NCI-H2227 (cell line): ENCODE results near the gene PLCB1.

ENCODE experiments used
- DNase-seq: peaks from one replicate; lab custom pipeline; 2025; ENCODE audit not compliant: unreplicated experiment; lab: John Stamatoyannopoulos, UW

The PLCB1 gene

DNA sequence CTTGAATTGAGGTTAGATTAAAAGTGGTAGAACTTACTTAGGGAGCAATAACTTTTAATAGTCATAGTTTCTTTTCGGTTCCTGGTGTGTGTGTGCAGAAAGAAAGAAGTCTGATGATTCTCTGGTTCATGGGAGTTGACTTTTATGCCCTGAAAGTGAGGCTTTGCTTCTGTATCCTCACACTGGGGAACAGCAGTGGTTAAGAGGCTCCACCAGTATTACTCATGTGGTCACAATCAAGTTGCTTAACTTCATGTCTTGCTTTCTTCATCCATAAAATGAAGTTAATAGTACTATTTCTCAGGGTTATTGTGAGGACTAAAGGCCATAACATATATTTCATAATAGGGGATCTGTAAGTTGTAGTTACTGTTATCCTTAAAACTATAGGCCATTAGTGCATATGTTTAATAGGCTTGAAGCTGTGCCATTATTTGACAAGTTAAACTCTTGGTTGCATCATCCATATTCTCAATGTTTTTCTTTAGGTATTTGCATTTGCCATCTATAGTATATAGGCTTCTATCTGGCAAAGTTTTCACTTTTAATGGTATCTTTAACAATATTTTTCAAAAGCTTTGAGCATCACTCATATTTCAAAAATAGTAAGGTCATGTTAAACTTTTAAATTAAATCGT lies 262.4 kb downstream of the PLCB1 start:
- no peak for DNase-seq

DNA sequence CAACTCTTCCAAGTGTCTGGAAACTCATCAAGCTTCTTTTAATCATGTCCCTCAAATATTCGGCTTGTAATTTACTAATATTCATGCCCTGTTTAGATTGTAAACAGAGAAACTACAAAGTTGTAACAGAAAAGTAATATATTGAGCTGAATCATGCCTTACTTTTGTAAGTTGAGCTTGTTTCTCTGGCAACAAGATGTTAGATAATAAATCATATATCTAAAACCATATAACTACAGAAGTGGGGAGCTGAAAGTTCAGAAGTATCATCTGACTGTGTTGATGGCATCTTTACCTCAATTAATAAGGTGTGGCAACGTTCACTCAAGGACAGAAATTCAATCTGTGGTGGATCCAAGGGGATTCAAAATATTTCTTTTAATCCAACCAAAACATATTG lies 263.9 kb downstream of the PLCB1 start:
- DNase-seq = no peak

DNA sequence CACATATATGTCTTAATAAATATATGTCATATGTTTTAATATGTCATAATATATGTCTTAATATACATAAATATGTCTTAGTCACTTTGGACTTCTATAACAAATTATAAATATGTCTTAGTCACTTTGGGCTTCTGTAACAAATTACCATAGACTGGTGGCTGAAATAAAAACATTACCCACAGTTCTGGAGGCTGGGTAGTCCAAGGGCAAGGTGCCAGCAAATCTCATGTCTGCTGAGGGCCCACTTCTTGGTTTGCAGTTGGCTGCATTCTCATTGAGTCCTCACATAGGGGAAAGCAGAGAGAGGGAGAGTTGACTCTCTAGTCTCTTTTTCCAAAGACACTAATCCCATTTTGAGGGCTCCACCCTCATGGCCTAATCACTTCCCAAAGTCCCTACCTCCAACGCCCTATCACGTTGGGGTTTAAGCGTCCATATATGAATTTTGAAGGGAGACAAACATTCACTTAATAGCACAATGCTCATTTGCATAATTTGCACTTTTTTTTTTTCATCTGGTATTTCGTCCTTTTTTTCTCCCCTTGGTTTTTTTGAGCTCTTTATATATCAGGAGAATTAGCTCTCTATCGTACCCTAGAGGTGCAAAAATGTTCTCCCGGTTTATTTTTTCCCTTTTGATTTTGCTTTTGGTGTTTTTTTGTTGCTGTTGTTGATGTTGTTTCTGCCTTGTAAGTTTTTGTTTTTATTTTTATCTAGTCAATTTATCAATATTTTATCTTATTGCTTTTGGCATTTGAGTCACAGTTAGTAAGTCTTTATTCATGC lies 266.4 kb downstream of the PLCB1 start:
- DNase-seq = no peak

DNA sequence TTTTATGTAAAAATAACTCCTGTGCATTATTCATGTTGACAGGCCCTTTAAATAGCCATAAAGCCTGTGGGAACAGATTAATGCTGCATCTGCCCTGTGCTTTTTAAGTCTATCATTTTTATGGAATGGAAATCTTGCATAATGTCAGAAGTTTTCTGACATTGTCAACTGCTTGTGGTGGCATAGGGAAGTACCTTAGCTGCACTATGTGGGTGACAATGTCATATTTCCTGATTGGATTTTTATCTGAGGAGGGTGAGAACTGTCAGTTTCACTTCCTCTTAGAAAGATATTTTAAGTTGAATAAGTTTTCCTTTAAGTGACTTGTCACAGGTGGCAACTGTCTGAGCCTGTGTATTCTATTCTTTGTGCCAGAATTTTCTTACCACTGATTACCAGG lies 267.9 kb downstream of the PLCB1 start:
- DNase-seq = no peak

DNA sequence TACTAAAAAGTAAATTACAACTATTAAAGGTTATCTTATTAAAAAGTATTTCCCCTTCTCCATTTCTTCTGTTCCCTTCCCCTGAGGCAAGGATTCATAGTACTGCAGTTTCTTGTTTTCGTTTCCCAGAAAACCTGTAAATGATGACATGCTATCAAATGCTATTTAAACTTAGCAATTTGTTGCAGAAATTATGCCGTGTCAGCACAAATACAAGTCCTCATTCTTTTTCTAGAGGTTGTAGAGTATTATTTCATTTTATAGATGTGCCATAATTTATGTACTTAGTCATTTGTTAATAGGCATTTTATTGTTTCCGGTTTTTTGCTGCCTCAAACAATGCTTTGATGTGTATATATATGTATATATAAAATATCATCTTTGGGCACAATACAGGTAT lies 268.4 kb downstream of the PLCB1 start:
- DNase-seq = no peak

DNA sequence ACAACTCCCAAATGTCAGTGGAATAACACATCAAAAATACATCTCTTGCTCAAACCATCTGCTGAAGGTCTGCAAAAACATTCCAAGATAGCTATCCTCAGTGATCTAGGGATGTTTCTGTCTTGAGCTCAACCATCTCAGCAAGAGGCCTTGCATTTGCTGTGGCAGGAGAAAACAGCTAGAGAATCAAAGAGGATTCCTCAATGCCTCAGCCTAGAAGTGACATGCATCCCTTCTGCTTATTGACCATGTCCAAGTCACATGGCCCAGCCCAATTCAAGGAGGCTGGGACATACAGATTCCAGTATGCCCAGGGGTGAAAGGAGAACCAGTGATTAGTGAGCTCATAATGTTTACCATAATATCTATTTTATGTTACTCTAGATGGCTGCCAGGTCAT lies 269.5 kb downstream of the PLCB1 start:
- DNase-seq = no peak

DNA sequence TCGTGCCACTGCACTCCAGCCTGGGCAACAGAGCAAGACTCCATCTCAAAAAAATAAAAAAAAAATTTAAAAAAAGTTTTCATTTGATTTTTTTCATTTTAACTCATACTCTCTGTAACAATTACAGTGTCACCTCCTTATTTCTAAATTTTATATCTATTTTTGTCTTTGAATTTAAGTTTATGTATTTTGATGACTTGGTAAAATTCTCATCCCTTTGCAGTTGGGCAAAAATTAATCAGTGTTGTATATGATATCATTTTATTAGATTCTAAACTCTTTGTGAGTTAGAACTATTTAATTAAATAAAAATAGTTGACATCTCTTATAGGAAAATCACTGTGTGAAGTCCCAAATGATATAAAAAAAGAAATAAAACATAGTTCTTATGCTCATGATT lies 270.7 kb downstream of the PLCB1 start:
- DNase-seq = no peak

DNA sequence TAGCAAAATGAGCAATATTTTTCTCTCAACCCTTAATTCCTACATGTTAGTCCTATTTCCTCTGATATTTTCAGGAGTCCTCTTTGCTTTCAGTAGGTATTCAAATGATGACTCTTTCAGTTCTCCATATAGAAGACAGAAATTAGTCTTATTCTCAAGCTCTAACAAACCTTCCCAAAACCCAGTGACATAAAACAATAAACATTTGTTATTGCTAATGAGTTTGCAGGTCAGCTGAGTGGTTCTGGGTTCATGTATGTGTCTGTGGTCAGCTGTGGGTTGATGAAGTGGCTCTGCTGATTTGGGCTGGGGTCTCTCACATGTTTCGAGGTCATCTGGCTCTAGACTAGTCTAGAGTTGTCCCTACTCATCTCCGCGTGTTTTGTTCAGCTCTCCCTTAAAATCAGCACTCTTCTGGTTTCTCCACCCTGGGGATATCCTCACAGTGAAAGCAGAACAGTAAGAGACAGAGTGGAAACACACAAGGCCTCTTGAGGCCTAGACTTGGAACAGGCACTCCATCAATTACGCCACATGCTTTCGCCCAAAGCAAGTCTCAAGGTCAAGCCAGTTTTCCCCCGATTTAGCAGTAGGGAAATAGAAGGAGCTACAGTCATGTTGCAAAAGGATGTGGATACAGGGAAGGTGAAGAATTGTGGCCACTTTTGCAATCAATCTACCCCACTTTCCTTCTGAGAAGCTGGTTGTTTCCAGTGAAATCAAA lies 273.0 kb downstream of the PLCB1 start:
- no peak for DNase-seq

DNA sequence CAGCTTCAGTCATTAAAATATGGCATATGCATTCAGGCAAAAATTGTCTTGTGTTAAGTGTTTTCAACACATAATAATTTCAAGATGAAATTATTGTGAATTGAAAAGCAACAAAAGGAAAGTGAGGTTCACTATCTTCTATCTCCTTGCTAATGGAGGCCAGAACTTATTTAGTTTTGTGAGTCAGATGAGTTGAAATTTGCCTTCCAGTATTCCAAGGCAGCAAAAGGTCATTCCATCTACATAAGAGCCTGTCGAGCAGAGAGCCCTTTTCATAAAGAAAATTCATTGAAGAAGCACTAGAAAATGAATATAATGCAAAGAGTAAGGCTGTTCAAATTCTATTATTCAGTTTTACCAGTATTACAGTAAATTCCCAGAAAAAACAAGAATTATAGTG lies 274.3 kb downstream of the PLCB1 start:
- no peak for DNase-seq

DNA sequence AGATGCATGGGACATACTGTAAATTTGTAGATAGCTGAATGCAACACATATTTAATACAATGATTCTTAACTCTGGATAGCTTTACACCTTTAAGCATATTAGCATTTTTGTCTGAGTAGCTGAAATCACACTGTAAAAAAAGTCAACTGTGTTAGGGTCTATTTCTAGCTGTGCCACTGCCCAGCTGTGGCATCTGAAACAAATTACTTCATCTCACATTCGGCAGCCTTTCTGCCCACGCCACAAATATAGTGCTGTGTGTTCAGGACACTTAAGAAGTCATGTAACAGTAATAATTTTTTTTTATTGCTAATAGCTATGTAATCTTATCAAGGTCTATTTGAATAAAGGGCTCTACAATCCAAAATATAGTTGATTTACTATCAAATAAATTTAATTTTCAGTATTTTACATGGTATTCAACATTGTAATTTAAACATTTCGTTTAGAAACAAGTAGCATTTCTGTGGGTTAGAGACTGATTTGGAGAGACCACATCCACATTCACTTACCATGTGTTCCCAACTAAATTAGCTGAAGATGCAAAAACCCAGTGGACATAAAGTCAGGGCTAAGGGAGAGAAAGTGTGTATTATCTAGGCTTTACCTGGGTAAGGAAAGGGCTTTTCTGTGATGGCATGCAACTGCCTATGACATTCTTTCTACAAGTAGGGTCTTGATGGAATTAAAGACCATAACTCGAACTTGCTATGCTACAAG lies 276.7 kb downstream of the PLCB1 start:
- no peak for DNase-seq

DNA sequence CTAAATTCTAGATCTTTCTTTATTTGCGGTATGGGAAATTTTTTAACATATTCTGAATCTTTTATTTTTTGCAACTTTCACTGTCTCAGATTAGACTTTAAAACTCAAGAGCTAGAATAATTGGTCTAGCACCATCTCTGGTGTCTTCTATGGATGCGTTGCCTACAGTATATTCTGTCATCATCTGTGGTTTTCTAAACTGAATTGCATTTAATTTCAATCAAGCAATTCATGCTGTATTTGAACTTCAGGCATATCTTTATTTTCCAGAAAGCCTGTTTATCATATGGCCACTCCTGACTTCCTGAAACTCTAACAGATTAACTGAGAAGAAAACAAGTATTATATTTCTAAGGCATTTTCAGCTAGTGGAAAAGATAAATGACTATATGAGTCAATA lies 281.6 kb downstream of the PLCB1 start:
- DNase-seq = no peak

DNA sequence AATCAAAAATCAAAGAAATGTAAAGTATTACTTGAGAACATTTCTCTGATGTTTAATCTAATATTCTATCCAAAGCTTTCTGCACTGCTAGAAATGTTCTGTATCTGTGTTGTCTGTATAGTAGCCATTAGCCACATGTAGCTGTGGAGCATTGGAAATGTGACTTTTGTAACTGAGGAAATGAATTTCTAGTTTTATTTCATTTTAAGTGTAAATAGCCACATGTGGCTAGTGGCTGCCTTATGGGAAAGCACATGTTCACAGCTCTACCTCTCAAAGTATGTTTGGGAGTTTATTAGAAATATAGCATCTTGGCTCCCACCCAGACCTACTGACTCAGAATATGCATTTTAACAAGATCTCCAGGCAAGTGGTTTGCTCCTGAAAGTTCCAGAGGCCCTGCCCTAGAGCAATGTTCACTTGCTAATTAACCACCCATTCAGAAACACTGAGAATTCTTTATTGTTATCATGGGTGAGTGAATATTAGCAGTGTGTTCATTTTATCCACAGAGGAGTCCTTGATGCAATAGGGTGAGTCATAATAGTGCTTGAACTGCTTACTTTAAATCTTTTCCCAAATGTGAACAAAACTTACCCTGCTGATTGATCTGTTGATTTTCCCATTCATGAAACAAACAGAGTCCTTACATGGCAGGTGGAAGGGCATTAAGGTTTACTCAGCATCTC lies 282.7 kb downstream of the PLCB1 start:
- DNase-seq = no peak

DNA sequence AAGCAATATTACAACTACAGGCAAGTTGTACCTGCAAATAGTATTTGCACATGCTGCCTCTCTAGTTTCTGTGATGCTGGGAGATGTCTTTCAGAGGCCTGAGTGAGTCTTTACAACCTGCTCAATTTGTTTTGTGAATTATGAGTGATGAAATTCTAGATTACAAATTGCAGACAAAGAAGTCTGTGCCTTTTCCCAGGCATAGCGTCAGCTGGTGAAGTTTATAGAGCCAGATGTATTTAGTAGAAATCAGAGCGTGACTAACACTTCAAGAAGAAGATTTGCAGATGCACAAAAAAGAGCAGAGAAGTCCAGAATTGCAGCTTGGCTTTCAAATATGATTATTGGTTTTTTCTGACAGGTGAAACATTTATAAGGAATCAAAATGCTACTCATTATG lies 289.9 kb downstream of the PLCB1 start:
- DNase-seq = no peak

DNA sequence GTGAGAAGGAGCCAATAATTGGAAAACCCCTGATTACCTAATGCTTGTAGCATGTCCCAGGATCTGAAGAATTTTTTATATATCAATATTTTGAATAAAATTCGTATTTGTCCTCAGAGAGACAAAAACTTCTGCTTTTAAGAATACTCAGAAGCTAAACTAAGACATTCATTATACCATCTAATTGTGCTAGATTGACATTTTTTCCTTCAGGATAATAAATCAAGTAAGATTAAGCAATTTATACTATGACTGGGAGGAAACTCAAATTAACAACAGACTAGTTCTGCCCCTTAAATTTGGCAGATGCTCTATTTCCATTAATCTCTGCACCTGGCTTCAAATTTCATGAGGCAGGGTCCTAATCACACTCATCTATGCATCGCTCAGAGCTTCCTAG lies 291.4 kb downstream of the PLCB1 start:
- DNase-seq = no peak

DNA sequence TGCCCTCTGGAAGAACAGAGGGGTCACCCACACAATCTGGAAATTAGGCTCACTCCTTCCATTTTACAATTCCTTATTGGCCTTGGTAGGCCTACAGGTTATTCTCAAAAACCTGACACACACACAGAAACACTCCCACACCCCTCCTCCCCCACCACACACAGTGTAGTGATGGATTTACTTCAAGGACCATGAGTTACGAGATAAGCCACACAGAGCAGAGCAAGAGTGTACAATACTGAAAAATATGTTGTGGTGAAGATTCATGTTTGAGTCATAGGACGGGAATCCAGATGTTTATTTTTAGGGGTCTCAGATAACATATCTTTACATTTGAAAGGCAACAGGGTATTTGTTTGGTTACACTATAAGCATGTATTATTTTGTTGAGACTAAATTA lies 291.9 kb downstream of the PLCB1 start:
- DNase-seq = no peak

DNA sequence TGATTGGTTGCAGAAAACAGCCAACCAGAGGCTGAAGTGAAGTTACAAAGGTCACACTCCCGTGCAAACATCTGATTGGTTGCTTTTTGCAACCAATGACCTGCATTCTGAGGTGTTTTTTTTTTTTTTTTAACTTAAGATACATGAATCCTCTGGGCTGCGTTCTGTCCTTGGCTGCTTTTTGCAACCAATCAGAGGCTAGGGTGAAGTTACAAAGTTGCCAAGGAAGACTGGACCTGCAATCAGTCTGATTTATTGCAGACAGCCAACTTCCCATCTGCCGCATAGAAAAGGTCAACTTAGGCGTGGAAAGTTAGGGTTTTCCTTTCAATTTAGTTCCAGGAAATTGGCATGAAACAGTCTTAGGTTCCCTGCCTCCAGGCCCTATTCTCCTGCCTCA lies 292.9 kb downstream of the PLCB1 start:
- DNase-seq = no peak

DNA sequence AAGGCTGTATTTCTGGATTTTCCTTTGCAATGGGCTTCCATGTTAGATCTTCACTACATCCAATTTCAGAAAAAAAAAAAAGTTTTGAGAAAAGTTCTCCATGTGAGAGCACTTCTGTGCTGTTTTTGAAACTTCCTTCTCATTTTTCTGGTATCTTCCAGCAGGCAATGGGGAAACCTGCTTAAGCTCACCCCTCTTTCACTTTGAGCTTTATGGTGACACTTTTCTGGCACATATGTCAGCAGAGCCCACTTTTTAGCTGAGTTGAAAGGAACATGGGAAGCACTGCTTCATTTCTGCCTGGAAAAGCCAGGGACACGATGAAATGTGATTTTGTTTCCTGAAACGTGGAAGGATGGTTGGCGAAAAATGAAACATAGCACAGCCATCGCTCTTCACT lies 293.7 kb downstream of the PLCB1 start:
- DNase-seq = no peak

DNA sequence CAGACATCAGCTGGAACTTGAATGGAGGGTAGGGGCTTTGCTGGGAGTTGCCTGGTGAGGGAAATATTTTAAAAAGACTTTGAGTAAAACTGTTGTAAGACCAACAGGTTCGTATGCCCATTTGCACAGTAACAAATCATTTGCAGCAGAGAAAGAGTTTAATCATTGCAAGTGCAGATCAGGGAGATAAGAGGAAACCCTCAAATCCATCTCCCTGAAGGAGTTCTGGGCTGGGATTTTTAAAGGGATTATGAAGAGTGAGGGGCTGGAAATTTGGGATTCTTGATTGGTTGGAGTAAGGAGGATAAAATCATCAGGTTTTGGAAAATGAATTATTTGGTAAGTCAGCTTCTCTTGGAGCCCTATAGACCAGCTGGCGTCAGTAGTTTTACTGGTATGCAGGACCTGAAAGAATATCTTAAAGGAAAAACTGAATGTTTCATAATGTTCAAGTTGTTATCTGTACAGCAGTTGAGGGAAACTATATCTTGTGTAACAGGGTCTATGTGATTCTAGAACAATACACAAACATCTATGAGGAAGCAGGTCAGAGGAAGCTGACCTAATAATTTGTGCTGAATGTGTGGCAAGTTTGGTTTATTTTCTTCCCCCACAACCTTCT lies 295.5 kb downstream of the PLCB1 start:
- no peak for DNase-seq

DNA sequence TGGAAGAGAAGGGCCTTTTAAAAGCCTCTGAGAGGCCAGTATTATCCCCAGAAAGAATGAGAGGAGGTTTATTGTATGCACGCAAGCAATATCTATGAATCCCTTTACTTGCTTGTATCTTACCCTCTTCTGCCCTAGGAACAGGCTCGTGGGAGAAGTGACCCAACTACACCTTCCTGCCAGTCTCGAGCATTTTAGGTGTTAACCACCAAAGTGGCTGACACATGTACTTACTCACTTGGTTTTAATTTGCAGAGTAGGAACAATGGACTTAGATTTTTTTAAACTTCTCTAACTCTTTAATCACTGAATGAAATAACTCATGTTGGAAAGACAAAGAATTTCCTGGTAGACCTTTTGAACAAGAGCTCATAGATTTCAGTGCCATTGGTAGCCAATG lies 296.9 kb downstream of the PLCB1 start:
- DNase-seq = no peak

DNA sequence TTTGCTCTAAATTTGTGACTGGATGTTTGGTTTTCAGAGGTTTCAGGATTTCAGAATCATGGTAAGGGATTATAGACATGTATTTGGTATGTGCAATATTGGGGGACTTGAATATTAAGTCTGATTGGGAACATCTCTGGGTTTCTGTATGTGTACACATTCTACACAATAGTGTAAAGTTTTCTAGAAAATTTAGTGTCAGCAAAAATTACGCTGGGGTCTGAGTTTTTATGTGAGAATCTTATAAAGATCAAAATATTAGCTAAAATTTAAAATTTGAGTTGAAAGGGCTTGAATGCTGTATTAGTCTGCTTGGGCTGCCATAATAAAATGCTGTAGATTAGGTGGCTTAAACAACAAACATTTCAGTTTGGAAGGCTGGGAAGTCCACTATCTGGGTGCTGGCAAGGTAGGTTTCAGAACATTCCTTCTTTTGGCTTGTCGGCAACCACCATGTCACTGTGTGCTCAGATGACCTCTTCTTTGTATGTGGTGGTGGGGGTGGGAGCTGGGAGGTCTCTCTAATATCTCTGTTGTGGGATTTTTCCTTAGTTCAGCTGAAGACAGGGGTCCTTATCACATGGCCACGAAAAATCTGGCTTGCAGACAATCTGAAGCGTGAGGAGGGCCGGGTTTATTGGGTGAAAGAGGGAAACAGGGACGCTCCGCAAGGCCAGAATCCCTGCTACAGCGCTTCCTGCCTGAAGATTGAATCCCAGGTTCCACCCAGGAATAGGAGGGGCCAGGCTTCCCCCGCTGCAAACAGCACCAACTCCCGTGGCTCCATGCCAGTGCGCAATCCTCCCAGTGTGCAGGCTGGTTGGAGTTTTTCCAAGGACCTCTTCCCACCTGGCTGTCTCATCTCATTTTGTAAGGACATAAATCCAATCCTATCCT lies 299.7 kb downstream of the PLCB1 start:
- peak; percentile 78 for DNase-seq
